HG03045 (cell line): ENCODE measurements around the gene RAPGEF6.
"Not testable (repeated sequence)": the region's sequence is repeated elsewhere in the genome, so short reads cannot be mapped to it uniquely, and the experiment has no call there.

Experiments
- ATAC-seq: cut with Tn5 transposase; IDR thresholded peaks from one replicate; pipeline ENCODE4 v1.9.1; 2021; ENCODE audit warnings: mild to moderate bottlenecking, moderate library complexity; ENCODE audit not compliant: unreplicated experiment

Gene RAPGEF6

GRCh38 chr5:131608597-131608996, 26.4 kb downstream of the RAPGEF6 start:
- no peak for ATAC-seq

GRCh38 chr5:131607903-131608540, 27.0 kb downstream of the RAPGEF6 start:
- no peak for ATAC-seq

- ATAC-seq: no peak
These were observed 27.6 kb downstream of the RAPGEF6 start for GRCh38 chr5:131607418-131607817.

- no peak for ATAC-seq
These were observed 29.9 kb downstream of the RAPGEF6 start for GRCh38 chr5:131605086-131605485.

- ATAC-seq: no peak
These were observed 39.7 kb downstream of the RAPGEF6 start for GRCh38 chr5:131595088-131596033.

GRCh38 chr5:131593921-131594320, 41.1 kb downstream of the RAPGEF6 start:
- no peak for ATAC-seq

- ATAC-seq: not testable (repeated sequence)
These were observed 41.6 kb downstream of the RAPGEF6 start for GRCh38 chr5:131593436-131593835.

GRCh38 chr5:131589510-131590348, 45.3 kb downstream of the RAPGEF6 start:
- ATAC-seq: no peak

GRCh38 chr5:131587541-131587940, 47.5 kb downstream of the RAPGEF6 start:
- no peak for ATAC-seq

GRCh38 chr5:131581702-131582101, 53.3 kb downstream of the RAPGEF6 start:
- no peak for ATAC-seq

GRCh38 chr5:131579917-131580671, 54.9 kb downstream of the RAPGEF6 start:
- ATAC-seq: no peak

GRCh38 chr5:131575660-131576227, 59.3 kb downstream of the RAPGEF6 start:
- ATAC-seq: no peak

- no peak for ATAC-seq
These were observed 63.3 kb downstream of the RAPGEF6 start for GRCh38 chr5:131571669-131572168.

GRCh38 chr5:131570757-131571156, 64.3 kb downstream of the RAPGEF6 start:
- ATAC-seq: no peak

- ATAC-seq: no peak
These were observed 70.8 kb downstream of the RAPGEF6 start for GRCh38 chr5:131564229-131564652.

GRCh38 chr5:131563434-131564228, 71.4 kb downstream of the RAPGEF6 start:
- ATAC-seq: no peak

GRCh38 chr5:131550606-131551005, 84.4 kb downstream of the RAPGEF6 start:
- no peak for ATAC-seq

- no peak for ATAC-seq
These were observed 86.9 kb downstream of the RAPGEF6 start for GRCh38 chr5:131548176-131548575.

GRCh38 chr5:131545845-131546244, 89.2 kb downstream of the RAPGEF6 start:
- no peak for ATAC-seq
